Right atrium auricular region (tissue), 2 donors: ENCODE results near the gene COASY. TPM values are rescaled to one million over a fixed set of nuclear protein-coding genes. Genes with fewer than 3 reads are reported as not detected.

Experiments
- DNase-seq: peaks from one replicate; pipeline ENCODE4 v3.0.0-alpha.2; 2019; ENCODE audit warnings: low spot score
- H3K27ac ChIP-seq, 2 donors: fragments of 200-600 bp; sonication (generic); 1 replicate in 1 of 2; 2 replicates in 1 of 2; pipeline ENCODE4 v1.5.1; 2016 to 2019
- H3K27me3 ChIP-seq, 2 donors: fragments of 200-600 bp; sonication (generic); one replicate each; pipeline versions ENCODE4 v1.5.1 to v1.6.0; 2017 to 2019
- H3K36me3 ChIP-seq: fragments of 200-600 bp; sonication (generic); one replicate; pipeline ENCODE4 v1.5.1; 2016
- H3K4me1 ChIP-seq, 2 donors: fragments of 200-600 bp; sonication (generic); one replicate each; pipeline versions ENCODE4 v1.5.1 to v1.6.0; 2017 to 2019
- H3K4me3 ChIP-seq, 2 donors: fragments of 200-600 bp; sonication (generic); 1 replicate in 1 of 2; 2 replicates in 1 of 2; pipeline ENCODE4 v1.5.1; 2017 to 2019; ENCODE audit warnings: mild to moderate bottlenecking in 1 of 2, moderate library complexity in 1 of 2
- H3K9me3 ChIP-seq, 2 donors: fragments of 200-600 bp; sonication (generic); one replicate each; pipeline ENCODE4 v1.5.1; 2019
- CTCF ChIP-seq, 2 donors: fragments of 200-600 bp; sonication (generic); IDR thresholded peaks; one replicate each; pipeline ENCODE4 v1.5.1; 2019; ENCODE audit warnings: antibody characterized with exemption in 2 of 2
- microRNA-seq, 2 donors: library from miRNA; unstranded; fragments of <30 nt; microRNA quantifications; one replicate each; pipeline ENCODE4, GENCODE V29; 2016 to 2017; ENCODE audit warnings: borderline number of aligned reads in 2 of 2, borderline replicate concordance in 1 of 2
- total RNA-seq, 2 donors: library from RNA; depleted of rRNA; stranded (reverse); fragments of >200 nt; gene quantifications; one replicate each; pipeline ENCODE4 v1.1.0, GENCODE V29; 2016

The COASY gene
- total RNA-seq, 2 donors from 2014 or later, result 18.1 to 19.0 TPM

DNA sequence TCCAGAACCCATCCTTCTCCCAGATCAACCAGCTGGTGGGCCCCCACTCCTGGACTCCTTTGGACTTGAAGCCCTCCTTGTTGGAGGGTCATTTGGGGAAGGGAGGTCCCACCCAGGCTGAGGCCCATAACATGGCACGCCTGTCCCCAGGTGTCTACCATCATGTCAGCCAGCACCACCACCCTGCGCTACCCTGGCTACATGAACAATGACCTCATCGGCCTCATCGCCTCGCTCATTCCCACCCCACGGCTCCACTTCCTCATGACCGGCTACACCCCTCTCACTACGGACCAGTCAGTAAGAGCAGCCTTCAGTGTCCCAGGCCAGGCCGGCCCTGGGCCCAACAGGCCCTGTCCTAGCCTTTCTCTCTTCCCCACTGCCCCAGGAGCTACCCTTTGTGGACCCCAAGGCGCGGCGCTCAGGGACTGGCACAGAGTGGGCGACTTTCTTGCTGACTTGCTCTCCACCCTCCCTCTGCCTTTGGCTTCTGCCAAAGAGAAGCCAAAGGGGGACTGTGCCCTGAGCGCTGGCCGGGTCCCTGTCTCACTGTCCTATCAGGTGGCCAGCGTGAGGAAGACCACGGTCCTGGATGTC lies 51.8 kb downstream of the COASY start:
- DNase-seq, result no peak
- no peak for TF ChIP-seq CTCF (IDR thresholded peaks at IDR 0.05)

More for the DNA sequence above, 51.8 kb downstream of the COASY start:
- Histone ChIP-seq H3K9me3 (no peaks in the 10 kb centered on the region), H3K4me3 (no peak overlapping the region), H3K36me3 (peaks cover 39% of the 10 kb centered on the region), H3K27ac (no peak overlapping the region), H3K4me1 (peaks cover 0 to 18% of the 10 kb centered on the region in 2 donors), H3K27me3 (no peaks in the 10 kb centered on the region)

Small RNAs within 50 kb of the gene (microRNA-seq; reads per million reads assigned to microRNA genes)
- 6.4 to 9.9 reads per million in 2 donors for gene MIR5010

Other genes with a start within 250 kb of the COASY start
- 100 to 1,000 TPM; 105 to 150 TPM for gene STAT3, start 173.7 kb upstream of the COASY start, total RNA-seq
- 100 to 1,000 TPM; 202 to 348 TPM for gene CAVIN1, start 138.9 kb upstream of the COASY start, total RNA-seq
- gene ATP6V0A1, start 103.3 kb upstream of the COASY start, total RNA-seq, result 10 to 100 TPM; 38.9 to 67.5 TPM
- 10 to 100 TPM; 19.6 to 22.1 TPM for gene NAGLU, start 25.9 kb upstream of the COASY start, total RNA-seq
- under 1 TPM; 0.39 to 0.78 TPM for gene HSD17B1, start 9.2 kb upstream of the COASY start, total RNA-seq
- gene MLX, start 5.0 kb downstream of the COASY start, total RNA-seq, result 10 to 100 TPM; 40.1 to 63.6 TPM
- gene PSMC3IP, start 15.6 kb downstream of the COASY start, total RNA-seq, result 1 to 10 TPM; 1.2 to 1.6 TPM
- 10 to 100 TPM; 30.4 to 31.1 TPM for gene RETREG3, start 47.2 kb downstream of the COASY start, total RNA-seq
- gene TUBG1, start 47.5 kb downstream of the COASY start, total RNA-seq, result 10 to 100 TPM; 28.8 to 55.9 TPM
- gene TUBG2, start 97.1 kb downstream of the COASY start, total RNA-seq, result 10 to 100 TPM; 18.2 to 25.7 TPM
- 10 to 100 TPM; 14.5 to 26.5 TPM for gene PLEKHH3, start 114.8 kb downstream of the COASY start, total RNA-seq
- gene CCR10, start 119.7 kb downstream of the COASY start, total RNA-seq, result 1 to 10 TPM; 1.3 to 4.4 TPM
- 1 to 10 TPM in 1 of 2 donors, under 1 TPM in 1; 0.96 to 2.0 TPM for gene CNTNAP1, start 120.4 kb downstream of the COASY start, total RNA-seq
- 10 to 100 TPM; 30.5 to 32.5 TPM for gene EZH1, start 182.9 kb downstream of the COASY start, total RNA-seq
- 10 to 100 TPM; 28.9 to 35.2 TPM for gene RAMP2, start 199.1 kb downstream of the COASY start, total RNA-seq
- 10 to 100 TPM; 37.9 to 39.8 TPM for gene VPS25, start 211.3 kb downstream of the COASY start, total RNA-seq
- under 1 TPM in 1 of 2 donors, not detected in 1; 0.08 TPM for gene WNK4, start 218.5 kb downstream of the COASY start, total RNA-seq
- 10 to 100 TPM; 71.6 to 77.4 TPM for gene COA3, start 236.6 kb downstream of the COASY start, total RNA-seq
- under 1 TPM in 1 of 2 donors, not detected in 1; 0.16 TPM for gene CNTD1, start 236.7 kb downstream of the COASY start, total RNA-seq